Small intestine (tissue), 7 donors: ENCODE measurements around the gene FOSL2. TPM values are rescaled to one million over a fixed set of nuclear protein-coding genes. Genes with fewer than 3 reads are reported as not detected.
A peak's percentile ranks its signal among the peaks of the same experiment; 100 is the strongest.

Source experiments
- DNase-seq, 2 donors: peaks; one replicate each; pipeline versions ENCODE4 v3.0.0 to v3.0.0-alpha.2; 2013
- FAIRE-seq: peaks from 2 replicates; lab custom pipeline; 2012; peaks lifted over from hg19 to GRCh38; lab: Jason Lieb, UNC
- H3K27ac ChIP-seq, 3 donors: one replicate each; pipeline ENCODE4 v1.5.1; 2013; ENCODE audit warnings: low read length in 2 of 3, mild to moderate bottlenecking in 2 of 3, control low read depth in 1 of 3, inconsistent platforms in 1 of 3, low read depth in 1 of 3, moderate library complexity in 1 of 3
- H3K27me3 ChIP-seq, 3 donors: one replicate each; pipeline ENCODE4 v1.6.1; 2013; ENCODE audit warnings: low read length in 3 of 3, inconsistent platforms in 1 of 3; ENCODE audit not compliant: control insufficient read depth in 3 of 3, insufficient read depth in 3 of 3
- H3K36me3 ChIP-seq, 3 donors: one replicate each; pipeline ENCODE4 v1.6.1; 2013; ENCODE audit warnings: low read length in 3 of 3, inconsistent platforms in 1 of 3, low read depth in 1 of 3, mild to moderate bottlenecking in 1 of 3, moderate library complexity in 1 of 3; ENCODE audit not compliant: control insufficient read depth in 3 of 3, insufficient read depth in 2 of 3
- H3K4me1 ChIP-seq, 3 donors: one replicate each; pipeline ENCODE4 v1.6.1; 2013; ENCODE audit warnings: low read length in 2 of 3, inconsistent platforms in 1 of 3, low read depth in 1 of 3, mild to moderate bottlenecking in 1 of 3, moderate library complexity in 1 of 3; ENCODE audit not compliant: control insufficient read depth in 3 of 3, insufficient read depth in 2 of 3
- H3K4me3 ChIP-seq, 3 donors: one replicate each; pipeline ENCODE4 v1.5.1; 2013; ENCODE audit warnings: low read length in 3 of 3, control low read depth in 1 of 3, inconsistent platforms in 1 of 3, low read depth in 1 of 3, mild to moderate bottlenecking in 1 of 3, moderate library complexity in 1 of 3
- H3K9me3 ChIP-seq, 2 donors: one replicate each; pipeline ENCODE4 v1.6.1; 2013; ENCODE audit warnings: low read depth in 1 of 2, low read length in 1 of 2; ENCODE audit not compliant: control insufficient read depth in 2 of 2, insufficient read depth in 1 of 2
- WGBS, 3 donors: extraction: QIAGEN DNeasy Blood & Tissue Kit; methylation state at CpG; one replicate each; pipeline ENCODE4 v1.1.7; 2013; 5-methylcytosine and 5-hydroxymethylcytosine counted together
- polyA plus RNA-seq, 4 donors: library from polyadenylated mRNA; stranded (reverse) in 3 of 4; unstranded in 1 of 4; fragments of 200-250 nt in 3 of 4; fragments of 120-200 nt in 1 of 4; gene quantifications; one replicate each; pipeline versions ENCODE4 v1.2.1 to v1.2.3, GENCODE V29; 2013
- donor health status: healthy with polysubstance abuse.
- donor health status: control.
- donor health status: control.
- donor health status: Bipolar disorder and iron deficiency.
- donor health status: healthy.

The FOSL2 gene
- polyA plus RNA-seq, 4 donors: 29.2 to 82.6 (median 40.7) TPM

- Histone ChIP-seq H3K27me3 (no peaks in the 10 kb centered on the region), H3K27ac (no peak overlapping the region), H3K9me3 (no peaks in the 10 kb centered on the region), H3K36me3 (peaks cover 16 to 83% (median 43%) of the 10 kb centered on the region in 3 donors), H3K4me1 (peaks cover 0 to 3% (median 0%) of the 10 kb centered on the region in 3 donors), H3K4me3 (no peak overlapping the region)
- 91 to 94% (median 92%) methylated on average over 22 to 27 of the region's 27 CpGs for WGBS, 3 donors
- FAIRE-seq (no peak), DNase-seq (no peak)
These were observed 19.4 kb downstream of the FOSL2 start for GRCh38 chr2:28411956-28412609.

GRCh38 chr2:28412625-28413151 lies 20.0 kb downstream of the FOSL2 start:
- Histone ChIP-seq H3K27me3 (no peaks in the 10 kb centered on the region), H3K9me3 (no peaks in the 10 kb centered on the region), H3K27ac (no peak overlapping the region), H3K4me1 (peaks cover 0 to 3% (median 0%) of the 10 kb centered on the region in 3 donors), H3K4me3 (no peak overlapping the region), H3K36me3 (peaks cover 16 to 81% (median 43%) of the 10 kb centered on the region in 3 donors)
- WGBS, 3 donors: 59 to 69% (median 62%) methylated on average over 6 of the region's 6 CpGs
- DNase-seq: no peak
- FAIRE-seq: no peak

GRCh38 chr2:28413152-28413898 lies 20.7 kb downstream of the FOSL2 start:
- H3K4me3 ChIP-seq: no peak overlapping the region
- no peaks in the 10 kb centered on the region for H3K27me3 ChIP-seq
- no peak for FAIRE-seq
- H3K9me3 ChIP-seq: no peaks in the 10 kb centered on the region
- 58 to 69% (median 66%) methylated on average over 20 of the region's 20 CpGs for WGBS, 3 donors
- DNase-seq: no peak
- no peak overlapping the region for H3K27ac ChIP-seq
- peaks cover 12 to 81% (median 43%) of the 10 kb centered on the region in 3 donors for H3K36me3 ChIP-seq
- peaks cover 0 to 3% (median 0%) of the 10 kb centered on the region in 3 donors for H3K4me1 ChIP-seq

- DNase-seq (no peak), FAIRE-seq (no peak)
- Histone ChIP-seq H3K27me3 (no peaks in the 10 kb centered on the region), H3K4me1 (peaks cover 0 to 4% (median 0%) of the 10 kb centered on the region in 3 donors), H3K36me3 (peaks cover 8 to 78% (median 40%) of the 10 kb centered on the region in 3 donors), H3K4me3 (no peak overlapping the region), H3K27ac (no peak overlapping the region), H3K9me3 (no peaks in the 10 kb centered on the region)
- 67 to 81% (median 72%) methylated on average over 7 of the region's 7 CpGs for WGBS, 3 donors
These were observed 21.2 kb downstream of the FOSL2 start for GRCh38 chr2:28413899-28414295.

GRCh38 chr2:28414583-28414982 lies 21.9 kb downstream of the FOSL2 start:
- no peak for FAIRE-seq
- H3K9me3 ChIP-seq: no peaks in the 10 kb centered on the region
- no peak overlapping the region for H3K27ac ChIP-seq
- no peak for DNase-seq
- H3K4me1 ChIP-seq: peaks cover 0 to 11% (median 0%) of the 10 kb centered on the region in 3 donors
- peaks cover 8 to 73% (median 37%) of the 10 kb centered on the region in 3 donors for H3K36me3 ChIP-seq
- WGBS, 3 donors: 57 to 76% (median 67%) methylated on average over 5 of the region's 5 CpGs
- H3K27me3 ChIP-seq: no peaks in the 10 kb centered on the region
- H3K4me3 ChIP-seq: no peak overlapping the region

- no peak for FAIRE-seq
These were observed 22.4 kb downstream of the FOSL2 start for GRCh38 chr2:28415010-28415409.

GRCh38 chr2:28415715-28416114 lies 23.1 kb downstream of the FOSL2 start:
- no peak for DNase-seq
- FAIRE-seq: no peak
- WGBS, 3 donors: 86 to 93% (median 93%) methylated on average over 3 of the region's 3 CpGs
- Histone ChIP-seq H3K27me3 (no peaks in the 10 kb centered on the region), H3K9me3 (no peaks in the 10 kb centered on the region), H3K4me3 (no peak overlapping the region), H3K4me1 (peaks cover 0 to 20% (median 0%) of the 10 kb centered on the region in 3 donors), H3K27ac (no peak overlapping the region), H3K36me3 (peaks cover 8 to 64% (median 34%) of the 10 kb centered on the region in 3 donors)

More at GRCh38 chr2:28415010-28415409, 22.4 kb downstream of the FOSL2 start:
- peaks cover 0 to 15% (median 0%) of the 10 kb centered on the region in 3 donors for H3K4me1 ChIP-seq
- H3K4me3 ChIP-seq: no peak overlapping the region
- no peaks in the 10 kb centered on the region for H3K27me3 ChIP-seq
- no peaks in the 10 kb centered on the region for H3K9me3 ChIP-seq
- peaks cover 8 to 69% (median 36%) of the 10 kb centered on the region in 3 donors for H3K36me3 ChIP-seq
- DNase-seq: no peak
- 77 to 84% (median 82%) methylated on average over 13 of the region's 13 CpGs for WGBS, 3 donors
- no peak overlapping the region for H3K27ac ChIP-seq

- FAIRE-seq (no peak), DNase-seq (no peak)
- Histone ChIP-seq H3K36me3 (peaks cover 3 to 31% (median 11%) of the 10 kb centered on the region in 3 donors), H3K9me3 (no peaks in the 10 kb centered on the region), H3K27me3 (no peaks in the 10 kb centered on the region), H3K4me3 (no peak overlapping the region), H3K27ac (peak overlapping the region in 1 of 3 donors; percentile 65), H3K4me1 (peaks cover 0 to 25% (median 7%) of the 10 kb centered on the region in 3 donors)
- 87 to 94% (median 91%) methylated on average over 3 of the region's 3 CpGs for WGBS, 3 donors
These were observed 26.3 kb downstream of the FOSL2 start for GRCh38 chr2:28419003-28419402.
